Stimulated activated naive CD4-positive, alpha-beta T cell treated with Interleukin-2 at 50 U/mL for 16 hours (primary cell): ENCODE results near the gene CEP131.

Source experiments
- DNase-seq: peaks from one replicate; lab custom pipeline; 2025; lab: John Stamatoyannopoulos, UW

Gene CEP131

GRCh38 chr17:81187586-81188490 lies 34.9 kb downstream of the CEP131 start:
- no peak for DNase-seq

GRCh38 chr17:81187120-81187519 lies 35.6 kb downstream of the CEP131 start:
- DNase-seq = no peak

- no peak for DNase-seq
Measured at GRCh38 chr17:81186203-81186602, 36.6 kb downstream of the CEP131 start.

- no peak for DNase-seq
Measured at GRCh38 chr17:81184555-81184954, 38.2 kb downstream of the CEP131 start.

GRCh38 chr17:81183807-81184206 lies 39.0 kb downstream of the CEP131 start:
- DNase-seq = no peak

- no peak for DNase-seq
Measured at GRCh38 chr17:81183316-81183715, 39.4 kb downstream of the CEP131 start.

- no peak for DNase-seq
Measured at GRCh38 chr17:81182596-81182995, 40.2 kb downstream of the CEP131 start.

GRCh38 chr17:81181811-81182185 lies 41.0 kb downstream of the CEP131 start:
- DNase-seq = no peak

- no peak for DNase-seq
Measured at GRCh38 chr17:81180836-81181810, 41.6 kb downstream of the CEP131 start.

GRCh38 chr17:81179861-81180260 lies 42.9 kb downstream of the CEP131 start:
- DNase-seq = no peak

- no peak for DNase-seq
Measured at GRCh38 chr17:81179220-81179619, 43.5 kb downstream of the CEP131 start.

- no peak for DNase-seq
Measured at GRCh38 chr17:81178136-81179091, 44.4 kb downstream of the CEP131 start.

GRCh38 chr17:81176666-81177065 lies 46.1 kb downstream of the CEP131 start:
- DNase-seq = no peak

- DNase-seq = no peak
Measured at GRCh38 chr17:81173762-81174155, 49.0 kb downstream of the CEP131 start.

GRCh38 chr17:81173052-81173761 lies 49.6 kb downstream of the CEP131 start:
- no peak for DNase-seq

- no peak for DNase-seq
Measured at GRCh38 chr17:81171941-81172340, 50.8 kb downstream of the CEP131 start.

GRCh38 chr17:81170727-81171494 lies 51.9 kb downstream of the CEP131 start:
- DNase-seq = no peak

GRCh38 chr17:81169870-81170309 lies 52.9 kb downstream of the CEP131 start:
- no peak for DNase-seq

GRCh38 chr17:81167638-81168037 lies 55.1 kb downstream of the CEP131 start:
- DNase-seq = no peak

- DNase-seq = no peak
Measured at GRCh38 chr17:81167194-81167524, 55.6 kb downstream of the CEP131 start.
